ENCODE data around the gene APEH.
A peak's percentile ranks its signal among the peaks of the same experiment; 100 is the strongest.

The APEH gene

GRCh38 chr3:49665822-49666519 is 8.2 kb upstream of the APEH start:
- H3K56ac ChIP-seq (ENCODE audit: low read length), result no peak overlapping the region
- H3K4me1 ChIP-seq (ENCODE audit: control insufficient read depth, low read depth, low read length), result no peaks in the 10 kb centered on the region
- no peak overlapping the region for H3K18ac ChIP-seq (ENCODE audit: low read length)
- no peak for DNase-seq
- H4K5ac ChIP-seq (ENCODE audit: low read length), result no peak overlapping the region
- no peak overlapping the region for H2BK120ac ChIP-seq (ENCODE audit: low read depth, low read length)
- no peaks in the 10 kb centered on the region for H3K79me2 ChIP-seq (ENCODE audit: control insufficient read depth, insufficient read depth, low read length)
- no peak overlapping the region for H3K4ac ChIP-seq (ENCODE audit: low read depth, low read length)
- H3K4me2 ChIP-seq (ENCODE audit: low read length), result no peak overlapping the region
- no peak overlapping the region for H3K27ac ChIP-seq (ENCODE audit: low read depth, low read length)
- no peaks in the 10 kb centered on the region for H3K36me3 ChIP-seq (ENCODE audit: control insufficient read depth, insufficient read depth, low read length)
- no peak overlapping the region for H3K4me3 ChIP-seq (ENCODE audit: low read length)
- H3K79me1 ChIP-seq (ENCODE audit: low read length), result no peaks in the 10 kb centered on the region
- no peaks in the 10 kb centered on the region for H3K27me3 ChIP-seq (ENCODE audit: insufficient read depth, low read length, poor library complexity)
- no CpG with 5 or more reads among the region's 6 CpGs for WGBS (ENCODE audit: extremely low coverage, insufficient coverage, low lambda C conversion rate)
- no peak overlapping the region for H4K8ac ChIP-seq (ENCODE audit: low read depth, low read length)
- H2AK5ac ChIP-seq (ENCODE audit: low read length), result no peak overlapping the region
- H2BK5ac ChIP-seq (ENCODE audit: low read length), result no peak overlapping the region
- no peak overlapping the region for H3K23ac ChIP-seq (ENCODE audit: low read length)
- no peak overlapping the region for H2BK15ac ChIP-seq (replicated peaks; ENCODE audit: low read depth)
- no peak overlapping the region for H3K9ac ChIP-seq (ENCODE audit: low read length)

DNA sequence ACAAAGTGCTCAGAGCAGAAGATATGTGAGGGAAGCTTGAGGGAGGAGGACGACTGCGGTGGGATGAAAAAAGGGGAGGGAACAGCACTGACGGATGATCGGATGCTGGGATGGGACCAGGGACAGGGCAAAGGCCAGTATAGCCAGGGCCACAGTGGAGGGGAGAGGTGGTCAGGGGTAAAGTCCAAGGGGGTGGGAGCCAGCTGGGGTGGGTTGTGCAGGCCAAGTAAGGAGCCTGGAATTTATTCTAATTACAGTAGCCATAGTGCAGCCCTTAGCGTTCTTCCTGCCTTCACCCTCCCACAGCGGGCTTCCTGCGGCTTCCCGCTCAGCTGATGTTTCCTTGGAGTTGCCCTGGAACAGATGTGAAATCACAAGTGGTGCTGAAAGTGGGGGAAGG is 7.6 kb upstream of the APEH start:
- no peaks in the 10 kb centered on the region for H3K4me1 ChIP-seq (ENCODE audit: control insufficient read depth, low read depth, low read length)
- H4K5ac ChIP-seq (ENCODE audit: low read length), result no peak overlapping the region
- no peaks in the 10 kb centered on the region for H3K36me3 ChIP-seq (ENCODE audit: control insufficient read depth, insufficient read depth, low read length)
- H3K79me2 ChIP-seq (ENCODE audit: control insufficient read depth, insufficient read depth, low read length), result no peaks in the 10 kb centered on the region
- H3K4me3 ChIP-seq (ENCODE audit: low read length), result no peak overlapping the region
- no peak overlapping the region for H2BK120ac ChIP-seq (ENCODE audit: low read depth, low read length)
- H3K9ac ChIP-seq (ENCODE audit: low read length), result no peak overlapping the region
- no peak overlapping the region for H3K18ac ChIP-seq (ENCODE audit: low read length)
- no peak overlapping the region for H2BK5ac ChIP-seq (ENCODE audit: low read length)
- H3K4me2 ChIP-seq (ENCODE audit: low read length), result no peak overlapping the region
- no peak overlapping the region for H2AK5ac ChIP-seq (ENCODE audit: low read length)
- H3K79me1 ChIP-seq (ENCODE audit: low read length), result no peaks in the 10 kb centered on the region
- no CpG with 5 or more reads among the region's 8 CpGs for WGBS (ENCODE audit: extremely low coverage, insufficient coverage, low lambda C conversion rate)
- H3K23ac ChIP-seq (ENCODE audit: low read length), result no peak overlapping the region
- no peak overlapping the region for H4K8ac ChIP-seq (ENCODE audit: low read depth, low read length)
- no peaks in the 10 kb centered on the region for H3K27me3 ChIP-seq (ENCODE audit: insufficient read depth, low read length, poor library complexity)
- no peak overlapping the region for H3K27ac ChIP-seq (ENCODE audit: low read depth, low read length)
- H2BK15ac ChIP-seq (replicated peaks; ENCODE audit: low read depth), result no peak overlapping the region
- DNase-seq, result peak; percentile 28
- no peak overlapping the region for H3K4ac ChIP-seq (ENCODE audit: low read depth, low read length)
- no peak overlapping the region for H3K56ac ChIP-seq (ENCODE audit: low read length)

DNA sequence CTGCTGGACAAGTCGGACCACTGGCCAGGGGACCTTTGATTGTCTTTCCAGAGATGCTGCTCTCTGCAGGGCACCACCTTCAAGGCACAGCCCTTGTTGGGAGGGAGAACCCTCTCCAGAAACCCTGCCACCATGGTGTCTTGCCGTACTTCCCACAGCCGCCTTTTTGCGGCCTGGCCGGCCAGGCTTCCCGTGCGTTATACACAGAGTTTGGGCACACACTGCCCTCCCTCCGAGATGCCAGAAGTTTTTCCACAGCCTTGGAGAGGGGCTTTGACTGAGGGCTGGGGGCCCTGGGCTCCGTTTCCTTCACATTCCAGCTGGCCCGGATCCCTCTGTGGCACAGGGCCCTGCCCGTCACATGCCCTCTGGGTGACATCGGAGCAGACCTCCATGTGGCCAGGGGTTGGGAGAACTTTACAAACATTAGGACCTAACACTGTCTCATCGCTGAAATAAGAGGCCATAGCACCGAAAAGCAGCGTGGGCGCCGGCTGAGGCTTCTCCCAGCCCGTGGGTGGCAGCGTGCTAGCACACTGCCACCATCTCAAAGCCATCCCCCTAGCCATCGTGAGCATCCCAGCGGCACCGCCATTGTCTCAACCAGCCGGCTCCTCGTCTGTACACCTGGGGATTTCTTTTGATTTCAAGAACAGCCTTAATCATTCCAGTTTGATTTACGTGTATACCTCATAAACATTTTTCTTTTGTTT is 6.3 kb upstream of the APEH start:
- H4K5ac ChIP-seq (ENCODE audit: low read length), result no peak overlapping the region
- H3K79me2 ChIP-seq (ENCODE audit: control insufficient read depth, insufficient read depth, low read length), result no peaks in the 10 kb centered on the region
- no peaks in the 10 kb centered on the region for H3K4me1 ChIP-seq (ENCODE audit: control insufficient read depth, low read depth, low read length)
- H3K4me2 ChIP-seq (ENCODE audit: low read length), result no peak overlapping the region
- H3K79me1 ChIP-seq (ENCODE audit: low read length), result no peaks in the 10 kb centered on the region
- H3K4me3 ChIP-seq (ENCODE audit: low read length), result no peak overlapping the region
- no peak for DNase-seq
- H3K36me3 ChIP-seq (ENCODE audit: control insufficient read depth, insufficient read depth, low read length), result no peaks in the 10 kb centered on the region
- H3K18ac ChIP-seq (ENCODE audit: low read length), result no peak overlapping the region
- no peaks in the 10 kb centered on the region for H3K27me3 ChIP-seq (ENCODE audit: insufficient read depth, low read length, poor library complexity)
- H3K9ac ChIP-seq (ENCODE audit: low read length), result no peak overlapping the region
- no peak overlapping the region for H2BK120ac ChIP-seq (ENCODE audit: low read depth, low read length)
- no peak overlapping the region for H3K4ac ChIP-seq (ENCODE audit: low read depth, low read length)
- H3K23ac ChIP-seq (ENCODE audit: low read length), result no peak overlapping the region
- no CpG with 5 or more reads among the region's 25 CpGs for WGBS (ENCODE audit: extremely low coverage, insufficient coverage, low lambda C conversion rate)
- no peak overlapping the region for H2AK5ac ChIP-seq (ENCODE audit: low read length)
- H4K8ac ChIP-seq (ENCODE audit: low read depth, low read length), result no peak overlapping the region
- no peak overlapping the region for H3K56ac ChIP-seq (ENCODE audit: low read length)
- no peak overlapping the region for H2BK5ac ChIP-seq (ENCODE audit: low read length)
- H2BK15ac ChIP-seq (replicated peaks; ENCODE audit: low read depth), result no peak overlapping the region
- H3K27ac ChIP-seq (ENCODE audit: low read depth, low read length), result no peak overlapping the region

DNA sequence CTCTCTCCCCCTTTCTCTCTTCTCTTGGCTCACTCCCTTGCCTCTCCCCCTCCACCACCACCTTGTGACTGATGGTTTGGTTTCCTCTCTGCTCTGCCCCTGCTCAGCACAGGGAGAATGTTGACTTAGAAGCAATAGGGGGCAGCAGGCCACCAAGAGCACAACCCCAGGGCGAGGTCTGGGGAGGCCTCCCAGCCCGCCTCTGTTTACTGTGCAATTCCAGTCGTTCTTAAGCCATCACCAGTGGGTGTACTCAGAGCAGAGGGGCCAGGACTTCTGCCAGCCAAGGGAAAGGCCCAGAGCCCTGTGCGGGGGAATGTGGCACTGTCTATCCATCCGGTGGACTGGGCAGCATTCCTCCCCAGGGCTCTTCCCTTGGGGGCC is 5.7 kb upstream of the APEH start:
- H4K8ac ChIP-seq (ENCODE audit: low read depth, low read length), result no peak overlapping the region
- H3K27ac ChIP-seq (ENCODE audit: low read depth, low read length), result no peak overlapping the region
- H2BK5ac ChIP-seq (ENCODE audit: low read length), result no peak overlapping the region
- H3K79me1 ChIP-seq (ENCODE audit: low read length), result peaks cover 4% of the 10 kb centered on the region
- no peak overlapping the region for H3K9ac ChIP-seq (ENCODE audit: low read length)
- no CpG with 5 or more reads among the region's 5 CpGs for WGBS (ENCODE audit: extremely low coverage, insufficient coverage, low lambda C conversion rate)
- no peak overlapping the region for H3K18ac ChIP-seq (ENCODE audit: low read length)
- no peak overlapping the region for H3K4ac ChIP-seq (ENCODE audit: low read depth, low read length)
- no peak overlapping the region for H2BK120ac ChIP-seq (ENCODE audit: low read depth, low read length)
- DNase-seq, result peak; percentile 26
- H2AK5ac ChIP-seq (ENCODE audit: low read length), result no peak overlapping the region
- H3K4me1 ChIP-seq (ENCODE audit: control insufficient read depth, low read depth, low read length), result peaks cover 2% of the 10 kb centered on the region
- no peaks in the 10 kb centered on the region for H3K27me3 ChIP-seq (ENCODE audit: insufficient read depth, low read length, poor library complexity)
- no peak overlapping the region for H3K4me3 ChIP-seq (ENCODE audit: low read length)
- H2BK15ac ChIP-seq (replicated peaks; ENCODE audit: low read depth), result no peak overlapping the region
- H3K23ac ChIP-seq (ENCODE audit: low read length), result no peak overlapping the region
- no peaks in the 10 kb centered on the region for H3K36me3 ChIP-seq (ENCODE audit: control insufficient read depth, insufficient read depth, low read length)
- no peak overlapping the region for H3K4me2 ChIP-seq (ENCODE audit: low read length)
- no peak overlapping the region for H4K5ac ChIP-seq (ENCODE audit: low read length)
- no peak overlapping the region for H3K56ac ChIP-seq (ENCODE audit: low read length)
- peaks cover 3% of the 10 kb centered on the region for H3K79me2 ChIP-seq (ENCODE audit: control insufficient read depth, insufficient read depth, low read length)

DNA sequence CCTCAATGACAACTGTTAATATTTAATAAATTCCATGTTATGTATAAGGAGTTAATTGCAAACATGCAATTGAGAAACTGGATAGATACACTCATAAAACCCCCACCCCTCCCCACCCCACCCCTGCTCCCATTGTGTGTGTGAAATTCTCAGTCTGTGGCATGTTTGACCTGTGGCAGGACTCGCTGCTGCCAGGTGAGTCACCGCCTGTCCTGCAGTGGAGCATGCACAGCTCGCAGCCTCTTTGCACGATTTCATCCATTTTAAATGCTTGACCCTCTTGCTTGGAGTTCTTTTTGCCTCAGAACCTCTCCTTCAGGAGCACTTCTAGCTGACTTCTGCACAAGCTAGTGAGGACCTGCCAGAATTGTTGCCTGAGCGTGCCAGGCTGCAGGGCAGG is 5.3 kb upstream of the APEH start:
- Histone ChIP-seq H2AK5ac (ENCODE audit: low read length) (no peak overlapping the region), H3K79me2 (ENCODE audit: control insufficient read depth, insufficient read depth, low read length) (peaks cover 3% of the 10 kb centered on the region), H3K4me1 (ENCODE audit: control insufficient read depth, low read depth, low read length) (peaks cover 2% of the 10 kb centered on the region), H3K27me3 (ENCODE audit: insufficient read depth, low read length, poor library complexity) (no peaks in the 10 kb centered on the region), H3K23ac (ENCODE audit: low read length) (no peak overlapping the region), H3K4ac (ENCODE audit: low read depth, low read length) (no peak overlapping the region), H4K8ac (ENCODE audit: low read depth, low read length) (no peak overlapping the region), H3K79me1 (ENCODE audit: low read length) (peaks cover 4% of the 10 kb centered on the region), H3K56ac (ENCODE audit: low read length) (no peak overlapping the region), H3K4me3 (ENCODE audit: low read length) (no peak overlapping the region), H3K9ac (ENCODE audit: low read length) (no peak overlapping the region), H3K4me2 (ENCODE audit: low read length) (no peak overlapping the region), H3K27ac (ENCODE audit: low read depth, low read length) (no peak overlapping the region), H2BK15ac (replicated peaks; ENCODE audit: low read depth) (no peak overlapping the region), H2BK120ac (ENCODE audit: low read depth, low read length) (no peak overlapping the region), H3K18ac (ENCODE audit: low read length) (no peak overlapping the region), H2BK5ac (ENCODE audit: low read length) (no peak overlapping the region), H3K36me3 (ENCODE audit: control insufficient read depth, insufficient read depth, low read length) (no peaks in the 10 kb centered on the region), H4K5ac (ENCODE audit: low read length) (no peak overlapping the region)
- no peak for DNase-seq
- WGBS (ENCODE audit: extremely low coverage, insufficient coverage, low lambda C conversion rate), result no CpG with 5 or more reads among the region's 5 CpGs

All from mesendoderm (in vitro differentiated cells).